Measurements from ENCODE around the gene ILRUN. TPM values are rescaled to one million over a fixed set of nuclear protein-coding genes. Genes with fewer than 3 reads are reported as not detected.

Gene ILRUN
- total and polyA plus RNA-seq, 3 donors from 2014 or later, result 82.4 to 101 (median 91.2) TPM

DNA sequence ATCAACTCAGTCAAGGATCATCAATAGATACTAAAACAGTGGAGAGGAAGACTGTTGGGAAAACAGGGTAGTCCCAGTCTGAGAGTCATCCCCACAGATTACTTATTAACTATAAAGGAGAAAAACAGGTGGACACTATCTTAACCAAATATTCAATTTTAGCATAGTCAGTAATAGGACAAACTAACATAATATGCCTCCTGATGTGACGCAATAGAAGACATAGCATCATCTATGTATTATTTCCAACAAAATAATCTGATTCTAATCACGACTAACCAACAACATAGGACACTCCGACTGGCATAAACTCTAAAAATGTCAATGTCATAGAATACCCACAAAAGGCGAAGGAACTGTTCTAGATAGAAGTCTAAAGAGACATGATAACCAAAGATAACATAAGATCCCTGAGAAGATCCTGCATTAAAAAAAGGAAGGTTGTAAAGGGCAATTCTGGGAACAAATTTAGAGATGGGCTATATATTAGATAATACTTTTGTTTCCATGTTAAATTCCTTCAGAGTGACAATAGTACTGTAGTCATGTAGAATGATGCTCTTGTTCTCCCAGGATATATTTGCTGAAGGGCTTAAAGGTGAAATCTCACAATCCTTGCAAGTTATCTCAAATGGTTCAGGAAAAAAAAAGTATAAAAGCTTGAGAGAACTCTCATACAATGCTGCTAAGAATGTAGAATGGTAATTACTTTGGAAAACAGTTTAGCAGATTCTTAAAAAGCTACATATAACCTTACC, 28.9 kb downstream of the ILRUN start:
- Histone ChIP-seq H3K27ac (no peak overlapping the region), H3K27me3 (no peaks in the 10 kb centered on the region), H3K4me3 (no peak overlapping the region), H3K4me1 (peaks cover 11% of the 10 kb centered on the region), H3K9me3 (no peaks in the 10 kb centered on the region), H3K36me3 (ENCODE audit: low read depth, missing control alignments) (no peaks in the 10 kb centered on the region)
- TF ChIP-seq, protein P1, sequence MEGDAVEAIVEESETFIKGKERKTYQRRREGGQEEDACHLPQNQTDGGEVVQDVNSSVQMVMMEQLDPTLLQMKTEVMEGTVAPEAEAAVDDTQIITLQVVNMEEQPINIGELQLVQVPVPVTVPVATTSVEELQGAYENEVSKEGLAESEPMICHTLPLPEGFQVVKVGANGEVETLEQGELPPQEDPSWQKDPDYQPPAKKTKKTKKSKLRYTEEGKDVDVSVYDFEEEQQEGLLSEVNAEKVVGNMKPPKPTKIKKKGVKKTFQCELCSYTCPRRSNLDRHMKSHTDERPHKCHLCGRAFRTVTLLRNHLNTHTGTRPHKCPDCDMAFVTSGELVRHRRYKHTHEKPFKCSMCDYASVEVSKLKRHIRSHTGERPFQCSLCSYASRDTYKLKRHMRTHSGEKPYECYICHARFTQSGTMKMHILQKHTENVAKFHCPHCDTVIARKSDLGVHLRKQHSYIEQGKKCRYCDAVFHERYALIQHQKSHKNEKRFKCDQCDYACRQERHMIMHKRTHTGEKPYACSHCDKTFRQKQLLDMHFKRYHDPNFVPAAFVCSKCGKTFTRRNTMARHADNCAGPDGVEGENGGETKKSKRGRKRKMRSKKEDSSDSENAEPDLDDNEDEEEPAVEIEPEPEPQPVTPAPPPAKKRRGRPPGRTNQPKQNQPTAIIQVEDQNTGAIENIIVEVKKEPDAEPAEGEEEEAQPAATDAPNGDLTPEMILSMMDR (IDR thresholded peaks at IDR 0.05), result no peak
- no peak for TF ChIP-seq POLR2A (IDR thresholded peaks at IDR 0.05)
- intact Hi-C loops (cut with DNase I; ENCODE audit: low total_unique reads), result no loop called here
- DNase-seq, result no peak
- 81 to 91% methylated on average over 4 of the region's 4 CpGs for WGBS, 2 donors

DNA sequence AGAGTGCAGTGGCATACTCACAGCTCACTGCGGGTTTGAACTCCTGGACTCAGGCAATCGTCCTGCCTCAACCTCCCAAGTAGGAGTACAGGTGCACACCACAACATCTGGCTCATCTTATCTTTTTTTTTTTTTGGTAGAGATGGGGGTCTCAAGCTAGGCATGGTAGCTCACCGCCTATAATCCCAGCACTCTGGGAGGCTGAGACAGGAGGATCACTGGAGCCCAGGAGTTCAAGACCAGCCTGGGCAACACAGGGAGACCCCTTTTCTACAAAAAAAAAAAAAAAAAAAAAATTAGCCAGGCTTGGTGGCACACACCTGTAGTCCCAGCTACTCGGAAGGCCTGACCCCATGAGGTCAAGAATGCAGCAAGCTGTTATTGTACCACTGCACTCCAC, 31.5 kb downstream of the ILRUN start:
- Histone ChIP-seq H3K4me3 (no peak overlapping the region), H3K27ac (no peak overlapping the region), H3K27me3 (no peaks in the 10 kb centered on the region), H3K36me3 (ENCODE audit: low read depth, missing control alignments) (no peaks in the 10 kb centered on the region), H3K4me1 (peaks cover 10% of the 10 kb centered on the region), H3K9me3 (no peaks in the 10 kb centered on the region)
- TF ChIP-seq, protein P1 (IDR thresholded peaks at IDR 0.05), result no peak
- TF ChIP-seq POLR2A (IDR thresholded peaks at IDR 0.05), result no peak
- intact Hi-C loops (cut with DNase I; ENCODE audit: low total_unique reads), result no loop called here
- WGBS, 2 donors, result 86 to 91% methylated on average over 4 of the region's 4 CpGs
- no peak for DNase-seq

GRCh38 chr6:34664256-34664971, 32.2 kb downstream of the ILRUN start:
- H3K27ac ChIP-seq, result peak overlapping the region in 1 of 2 donors; percentile 42

GRCh38 chr6:34663831-34664255, 32.7 kb downstream of the ILRUN start:
- DNase-seq, result no peak
- no peaks in the 10 kb centered on the region for H3K27me3 ChIP-seq
- H3K27ac ChIP-seq, result peak overlapping the region in 1 of 2 donors; percentile 42
- TF ChIP-seq, protein P1 (IDR thresholded peaks at IDR 0.05), result no peak
- TF ChIP-seq POLR2A (IDR thresholded peaks at IDR 0.05), result no peak
- H3K4me1 ChIP-seq, result peaks cover 10% of the 10 kb centered on the region
- WGBS, 2 donors, result 70 to 77% methylated on average over 5 of the region's 5 CpGs
- H3K36me3 ChIP-seq (ENCODE audit: low read depth, missing control alignments), result no peaks in the 10 kb centered on the region
- no peaks in the 10 kb centered on the region for H3K9me3 ChIP-seq
- intact Hi-C loops (cut with DNase I; ENCODE audit: low total_unique reads), result no loop called here
- no peak overlapping the region for H3K4me3 ChIP-seq

More at GRCh38 chr6:34664256-34664971, 32.2 kb downstream of the ILRUN start:
- TF ChIP-seq POLR2A (IDR thresholded peaks at IDR 0.05), result no peak
- TF ChIP-seq, protein P1 (IDR thresholded peaks at IDR 0.05), result no peak
- WGBS, 2 donors, result 55 to 64% methylated on average over 4 of the region's 4 CpGs
- intact Hi-C loops (cut with DNase I; ENCODE audit: low total_unique reads), result no loop called here
- no peak overlapping the region for H3K4me3 ChIP-seq
- H3K9me3 ChIP-seq, result no peaks in the 10 kb centered on the region
- H3K4me1 ChIP-seq, result peaks cover 10% of the 10 kb centered on the region
- no peak for DNase-seq
- no peaks in the 10 kb centered on the region for H3K36me3 ChIP-seq (ENCODE audit: low read depth, missing control alignments)
- no peaks in the 10 kb centered on the region for H3K27me3 ChIP-seq

All from testis (tissue), 3 donors.